ENCODE measurements around the gene MSH2. TPM values are rescaled to one million over a fixed set of nuclear protein-coding genes. Genes with fewer than 3 reads are reported as not detected.

MSH2 gene
- 13.7 and 33.4 TPM in 2 replicates for total RNA-seq (ENCODE audit: low replicate concordance)

DNA sequence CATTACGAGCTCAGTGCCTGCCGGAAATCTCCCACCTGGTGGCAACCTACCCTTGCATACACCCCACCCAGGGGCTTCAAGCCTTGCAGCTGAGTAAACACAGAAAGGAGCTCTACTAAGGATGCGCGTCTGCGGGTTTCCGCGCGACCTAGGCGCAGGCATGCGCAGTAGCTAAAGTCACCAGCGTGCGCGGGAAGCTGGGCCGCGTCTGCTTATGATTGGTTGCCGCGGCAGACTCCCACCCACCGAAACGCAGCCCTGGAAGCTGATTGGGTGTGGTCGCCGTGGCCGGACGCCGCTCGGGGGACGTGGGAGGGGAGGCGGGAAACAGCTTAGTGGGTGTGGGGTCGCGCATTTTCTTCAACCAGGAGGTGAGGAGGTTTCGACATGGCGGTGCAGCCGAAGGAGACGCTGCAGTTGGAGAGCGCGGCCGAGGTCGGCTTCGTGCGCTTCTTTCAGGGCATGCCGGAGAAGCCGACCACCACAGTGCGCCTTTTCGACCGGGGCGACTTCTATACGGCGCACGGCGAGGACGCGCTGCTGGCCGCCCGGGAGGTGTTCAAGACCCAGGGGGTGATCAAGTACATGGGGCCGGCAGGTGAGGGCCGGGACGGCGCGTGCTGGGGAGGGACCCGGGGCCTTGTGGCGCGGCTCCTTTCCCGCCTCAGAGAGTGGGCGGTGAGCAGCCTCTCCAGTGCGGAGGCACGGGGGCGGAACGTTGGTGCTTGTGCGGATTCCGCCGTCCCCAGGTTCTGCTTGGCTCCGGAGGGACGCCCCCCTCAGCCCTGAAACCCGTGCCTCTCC, at the start of gene MSH2:
Gene MSH2, plus strand, starts transcription at position 352 of the 804 bp plus-strand sequence. Its CDS starts 36 bp downstream, at position 388.
- TF ChIP-seq, protein P1, sequence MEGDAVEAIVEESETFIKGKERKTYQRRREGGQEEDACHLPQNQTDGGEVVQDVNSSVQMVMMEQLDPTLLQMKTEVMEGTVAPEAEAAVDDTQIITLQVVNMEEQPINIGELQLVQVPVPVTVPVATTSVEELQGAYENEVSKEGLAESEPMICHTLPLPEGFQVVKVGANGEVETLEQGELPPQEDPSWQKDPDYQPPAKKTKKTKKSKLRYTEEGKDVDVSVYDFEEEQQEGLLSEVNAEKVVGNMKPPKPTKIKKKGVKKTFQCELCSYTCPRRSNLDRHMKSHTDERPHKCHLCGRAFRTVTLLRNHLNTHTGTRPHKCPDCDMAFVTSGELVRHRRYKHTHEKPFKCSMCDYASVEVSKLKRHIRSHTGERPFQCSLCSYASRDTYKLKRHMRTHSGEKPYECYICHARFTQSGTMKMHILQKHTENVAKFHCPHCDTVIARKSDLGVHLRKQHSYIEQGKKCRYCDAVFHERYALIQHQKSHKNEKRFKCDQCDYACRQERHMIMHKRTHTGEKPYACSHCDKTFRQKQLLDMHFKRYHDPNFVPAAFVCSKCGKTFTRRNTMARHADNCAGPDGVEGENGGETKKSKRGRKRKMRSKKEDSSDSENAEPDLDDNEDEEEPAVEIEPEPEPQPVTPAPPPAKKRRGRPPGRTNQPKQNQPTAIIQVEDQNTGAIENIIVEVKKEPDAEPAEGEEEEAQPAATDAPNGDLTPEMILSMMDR (IDR thresholded peaks at IDR 0.05; ENCODE audit: insufficient read depth, low read length), result no peak
- peak; percentile 88 for DNase-seq (ENCODE audit: low read depth)
- H3K4me3 ChIP-seq (ENCODE audit: low read depth, low read length), result peak within 1 kb of the TSS; percentile 86

- H3K4me3 ChIP-seq (ENCODE audit: low read depth, low read length), result no peak overlapping the region
- peak; percentile 12 for DNase-seq (ENCODE audit: low read depth)
- TF ChIP-seq, protein P1 (IDR thresholded peaks at IDR 0.05; ENCODE audit: insufficient read depth, low read length), result no peak
These were observed 48.7 kb upstream of the MSH2 start for GRCh38 chr2:47354013-47354847.

GRCh38 chr2:47354848-47355204, 48.1 kb upstream of the MSH2 start:
- no peak overlapping the region for H3K4me3 ChIP-seq (ENCODE audit: low read depth, low read length)
- TF ChIP-seq, protein P1 (IDR thresholded peaks at IDR 0.05; ENCODE audit: insufficient read depth, low read length), result no peak
- no peak for DNase-seq (ENCODE audit: low read depth)

DNA sequence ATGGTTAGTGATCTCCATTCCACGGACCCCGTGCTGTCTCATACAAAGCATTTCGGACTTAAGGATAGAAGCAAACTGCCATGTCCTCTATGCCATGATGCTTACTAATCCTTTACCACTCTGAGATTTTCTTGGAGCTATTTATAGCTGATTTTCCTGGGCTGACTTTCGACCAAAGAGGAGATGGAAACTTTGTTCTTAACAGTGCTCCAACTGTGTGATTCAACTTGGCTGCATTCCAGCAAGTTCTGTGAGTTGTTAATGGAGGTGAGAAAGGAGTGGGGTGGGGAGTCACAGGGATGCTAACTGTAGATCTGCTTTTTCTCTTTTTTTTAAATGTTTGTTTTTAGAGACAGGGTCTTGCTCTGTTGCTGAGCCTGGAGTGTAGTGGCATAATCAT, 45.5 kb upstream of the MSH2 start:
- H3K4me3 ChIP-seq (ENCODE audit: low read depth, low read length), result no peak overlapping the region
- DNase-seq (ENCODE audit: low read depth), result peak; percentile 79
- TF ChIP-seq, protein P1 (IDR thresholded peaks at IDR 0.05; ENCODE audit: insufficient read depth, low read length), result no peak

DNA sequence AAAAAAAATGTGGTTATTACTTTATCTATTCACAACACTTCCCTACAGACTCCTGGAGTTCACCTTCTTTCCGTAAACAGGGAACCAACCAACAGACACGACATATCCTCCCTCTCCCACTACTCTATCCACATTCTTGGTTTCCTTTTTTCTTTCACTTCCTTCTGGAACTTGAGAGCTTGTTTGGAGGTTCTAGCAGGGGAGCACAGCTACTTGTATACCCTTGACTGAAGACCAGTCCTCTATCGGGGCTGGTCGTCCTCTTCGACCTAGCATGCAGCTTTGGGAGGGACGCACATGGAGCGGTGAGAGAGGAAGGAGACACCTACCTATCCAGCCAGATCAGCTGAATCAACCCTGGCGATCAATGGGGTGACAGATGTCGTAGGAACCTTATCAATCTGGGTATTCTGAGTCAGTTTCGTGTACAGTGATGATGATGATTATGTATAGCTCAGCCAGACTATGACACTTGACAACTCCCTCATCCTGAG, 43.5 kb upstream of the MSH2 start:
- TF ChIP-seq, protein P1 (IDR thresholded peaks at IDR 0.05; ENCODE audit: insufficient read depth, low read length), result no peak
- DNase-seq (ENCODE audit: low read depth), result no peak
- no peak overlapping the region for H3K4me3 ChIP-seq (ENCODE audit: low read depth, low read length)

DNA sequence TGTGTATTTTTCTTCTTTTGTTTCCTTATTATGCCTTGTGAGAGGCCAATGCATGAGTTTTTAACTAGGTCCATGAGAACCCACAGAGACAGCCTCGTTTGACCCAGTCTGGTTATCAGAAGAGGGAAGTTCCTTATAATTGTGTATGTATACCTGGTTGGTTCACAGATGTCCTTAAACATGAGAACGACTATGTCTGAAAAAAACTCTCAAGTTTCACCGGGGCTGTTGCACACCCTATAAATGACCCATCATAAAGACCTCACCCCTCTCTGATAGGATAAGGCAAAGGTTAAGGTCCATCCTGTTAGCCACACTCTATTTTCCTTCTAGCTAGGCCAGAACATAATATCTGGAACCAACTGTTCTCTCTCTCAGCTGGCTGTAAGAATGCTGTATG, 42.7 kb upstream of the MSH2 start:
- no peak for DNase-seq (ENCODE audit: low read depth)
- H3K4me3 ChIP-seq (ENCODE audit: low read depth, low read length), result no peak overlapping the region
- TF ChIP-seq, protein P1 (IDR thresholded peaks at IDR 0.05; ENCODE audit: insufficient read depth, low read length), result no peak
